ENCODE measurements around the gene TMSB15A. TPM values are rescaled to one million over a fixed set of nuclear protein-coding genes. Genes with fewer than 3 reads are reported as not detected.
"Not testable (repeated sequence)": the region's sequence is repeated elsewhere in the genome, so short reads cannot be mapped to it uniquely, and the experiment has no call there.

The TMSB15A gene
- total and polyA plus RNA-seq, 2 of the 8 experiments (the other 6 are each of a cell fraction or from before 2014, with no cell fraction given), result 87.6 to 189 TPM

GRCh38 chrX:102478765-102479164 is 37.8 kb downstream of the TMSB15A start:
- H4K20me1 ChIP-seq (replicated peaks in 1 of 2; ENCODE audit: control insufficient read depth in 1 of 2, insufficient read depth in 2 of 2, low read length in 2 of 2); H3K9ac ChIP-seq (replicated peaks in 1 of 4; ENCODE audit: extremely low read depth in 1 of 4, low read depth in 3 of 4, low read length in 3 of 4); DNase-seq (ENCODE audit: low read depth in 1 of 2, low spot score in 2 of 2); H2AFZ ChIP-seq (ENCODE audit: low read length); H3K18ac ChIP-seq (ENCODE audit: extremely low read depth, low read length); H2BK120ac ChIP-seq (replicated peaks; ENCODE audit: low read depth, low read length); H3K79me2 ChIP-seq (ENCODE audit: control insufficient read depth in 1 of 2, insufficient read depth in 2 of 2, low read length in 2 of 2); H4K5ac ChIP-seq (ENCODE audit: insufficient read length, low read depth, low read length); H3K27me3 ChIP-seq (replicated peaks in 1 of 4; ENCODE audit: control insufficient read depth in 3 of 4, extremely low read depth in 1 of 4, insufficient read depth in 3 of 4, low read length in 3 of 4); CTCF ChIA-PET (ENCODE audit: partially characterized antibody); H3K4ac ChIP-seq (replicated peaks; ENCODE audit: insufficient read length, low read depth, low read length); H3K4me1 ChIP-seq (replicated peaks in 1 of 4; ENCODE audit: control insufficient read depth in 3 of 4, insufficient read depth in 4 of 4, low read length in 3 of 4); H3K4me2 ChIP-seq (ENCODE audit: insufficient read depth in 1 of 2, low read depth in 2 of 2, low read length in 2 of 2); H3K56ac ChIP-seq (replicated peaks; ENCODE audit: insufficient read length, low read depth, low read length); H2BK15ac ChIP-seq (ENCODE audit: low read length); H2BK20ac ChIP-seq (ENCODE audit: low read length); H3K14ac ChIP-seq (ENCODE audit: insufficient read length); H2AK5ac ChIP-seq (ENCODE audit: low read depth, low read length); H2BK5ac ChIP-seq (ENCODE audit: low read depth, low read length); H3K27ac ChIP-seq (ENCODE audit: low read depth, low read length); H4K91ac ChIP-seq (replicated peaks; ENCODE audit: insufficient read length, low read length); H4K8ac ChIP-seq (ENCODE audit: extremely low read depth, insufficient read depth, low read length); H3K9me3 ChIP-seq (ENCODE audit: insufficient read depth in 2 of 2, low read depth in 1 of 2, low read length in 1 of 2); H3K4me3 ChIP-seq (ENCODE audit: extremely low read depth in 1 of 4, insufficient read depth in 2 of 4, low read depth in 3 of 4, low read length in 4 of 4); H3K36me3 ChIP-seq (ENCODE audit: control insufficient read depth in 2 of 4, insufficient read depth in 4 of 4, low read length in 3 of 4); H3K79me1 ChIP-seq (ENCODE audit: low read depth, low read length); H2BK12ac ChIP-seq (ENCODE audit: low read depth, low read length); H3K23ac ChIP-seq (ENCODE audit: insufficient read length); POLR2A ChIA-PET (ENCODE audit: partially characterized antibody); H3K23me2 ChIP-seq (ENCODE audit: low read depth, low read length): not testable (repeated sequence)
- WGBS, 2 experiments (ENCODE audit: extremely low coverage in 1 of 2, insufficient coverage in 1 of 2, insufficient read length in 1 of 2, insufficient replicate concordance in 2 of 2, low coverage in 1 of 2, low lambda C conversion rate in 2 of 2, missing lambda C conversion rate in 1 of 2), result 100% methylated on average over 1 of the region's 5 CpGs; no CpG with 5 or more reads in 1 of the 2 experiments
- FAIRE-seq, result peak; percentile 19

- POLR2A ChIA-PET (ENCODE audit: partially characterized antibody); H2BK12ac ChIP-seq (ENCODE audit: low read depth, low read length); H3K36me3 ChIP-seq (ENCODE audit: control insufficient read depth in 2 of 4, insufficient read depth in 4 of 4, low read length in 3 of 4); H2BK120ac ChIP-seq (replicated peaks; ENCODE audit: low read depth, low read length); H3K4me3 ChIP-seq (ENCODE audit: extremely low read depth in 1 of 4, insufficient read depth in 2 of 4, low read depth in 3 of 4, low read length in 4 of 4); CTCF ChIA-PET (ENCODE audit: partially characterized antibody); H3K4me2 ChIP-seq (ENCODE audit: insufficient read depth in 1 of 2, low read depth in 2 of 2, low read length in 2 of 2); DNase-seq (ENCODE audit: low read depth in 1 of 2, low spot score in 2 of 2); H3K4ac ChIP-seq (replicated peaks; ENCODE audit: insufficient read length, low read depth, low read length); H2AK5ac ChIP-seq (ENCODE audit: low read depth, low read length); H2AFZ ChIP-seq (ENCODE audit: low read length); H4K91ac ChIP-seq (replicated peaks; ENCODE audit: insufficient read length, low read length); H2BK20ac ChIP-seq (ENCODE audit: low read length); H3K4me1 ChIP-seq (replicated peaks in 1 of 4; ENCODE audit: control insufficient read depth in 3 of 4, insufficient read depth in 4 of 4, low read length in 3 of 4); H4K20me1 ChIP-seq (replicated peaks in 1 of 2; ENCODE audit: control insufficient read depth in 1 of 2, insufficient read depth in 2 of 2, low read length in 2 of 2); H3K9ac ChIP-seq (replicated peaks in 1 of 4; ENCODE audit: extremely low read depth in 1 of 4, low read depth in 3 of 4, low read length in 3 of 4); H2BK15ac ChIP-seq (ENCODE audit: low read length); H4K8ac ChIP-seq (ENCODE audit: extremely low read depth, insufficient read depth, low read length); H3K9me3 ChIP-seq (ENCODE audit: insufficient read depth in 2 of 2, low read depth in 1 of 2, low read length in 1 of 2); H3K56ac ChIP-seq (replicated peaks; ENCODE audit: insufficient read length, low read depth, low read length); H3K27ac ChIP-seq (ENCODE audit: low read depth, low read length); H3K18ac ChIP-seq (ENCODE audit: extremely low read depth, low read length); H3K14ac ChIP-seq (ENCODE audit: insufficient read length); H3K23me2 ChIP-seq (ENCODE audit: low read depth, low read length); H3K23ac ChIP-seq (ENCODE audit: insufficient read length); H3K79me2 ChIP-seq (ENCODE audit: control insufficient read depth in 1 of 2, insufficient read depth in 2 of 2, low read length in 2 of 2); H4K5ac ChIP-seq (ENCODE audit: insufficient read length, low read depth, low read length); H3K79me1 ChIP-seq (ENCODE audit: low read depth, low read length); H2BK5ac ChIP-seq (ENCODE audit: low read depth, low read length); H3K27me3 ChIP-seq (replicated peaks in 1 of 4; ENCODE audit: control insufficient read depth in 3 of 4, extremely low read depth in 1 of 4, insufficient read depth in 3 of 4, low read length in 3 of 4): not testable (repeated sequence)
- FAIRE-seq, result peak; percentile 39
- 92% methylated on average over 4 of the region's 17 CpGs; no CpG with 5 or more reads in 1 of the 2 experiments for WGBS, 2 experiments (ENCODE audit: extremely low coverage in 1 of 2, insufficient coverage in 1 of 2, insufficient read length in 1 of 2, insufficient replicate concordance in 2 of 2, low coverage in 1 of 2, low lambda C conversion rate in 2 of 2, missing lambda C conversion rate in 1 of 2)
These were observed 44.7 kb downstream of the TMSB15A start, which contains the start of gene TCP11X2 for GRCh38 chrX:102471762-102472220. TSS of gene TCP11X2 (minus strand) at chrX:102471812.

Data from H1 (cell line).